Ureter (tissue), 1 donor: ENCODE results near the gene SEMA5A. TPM values are rescaled to one million over a fixed set of nuclear protein-coding genes. Genes with fewer than 3 reads are reported as not detected.
A peak's percentile ranks its signal among the peaks of the same experiment; 100 is the strongest.

Source experiments
- DNase-seq: peaks from one replicate; pipeline ENCODE4 v3.0.0-alpha.2; 2020; ENCODE audit warnings: low spot score
- total RNA-seq: library from RNA; stranded (reverse); gene quantifications from one replicate; pipeline ENCODE4 v1.2.4, GENCODE V29; 2023
- donor health status: DM: yes; HTN: yes; CAD: no.

SEMA5A gene, protein sequence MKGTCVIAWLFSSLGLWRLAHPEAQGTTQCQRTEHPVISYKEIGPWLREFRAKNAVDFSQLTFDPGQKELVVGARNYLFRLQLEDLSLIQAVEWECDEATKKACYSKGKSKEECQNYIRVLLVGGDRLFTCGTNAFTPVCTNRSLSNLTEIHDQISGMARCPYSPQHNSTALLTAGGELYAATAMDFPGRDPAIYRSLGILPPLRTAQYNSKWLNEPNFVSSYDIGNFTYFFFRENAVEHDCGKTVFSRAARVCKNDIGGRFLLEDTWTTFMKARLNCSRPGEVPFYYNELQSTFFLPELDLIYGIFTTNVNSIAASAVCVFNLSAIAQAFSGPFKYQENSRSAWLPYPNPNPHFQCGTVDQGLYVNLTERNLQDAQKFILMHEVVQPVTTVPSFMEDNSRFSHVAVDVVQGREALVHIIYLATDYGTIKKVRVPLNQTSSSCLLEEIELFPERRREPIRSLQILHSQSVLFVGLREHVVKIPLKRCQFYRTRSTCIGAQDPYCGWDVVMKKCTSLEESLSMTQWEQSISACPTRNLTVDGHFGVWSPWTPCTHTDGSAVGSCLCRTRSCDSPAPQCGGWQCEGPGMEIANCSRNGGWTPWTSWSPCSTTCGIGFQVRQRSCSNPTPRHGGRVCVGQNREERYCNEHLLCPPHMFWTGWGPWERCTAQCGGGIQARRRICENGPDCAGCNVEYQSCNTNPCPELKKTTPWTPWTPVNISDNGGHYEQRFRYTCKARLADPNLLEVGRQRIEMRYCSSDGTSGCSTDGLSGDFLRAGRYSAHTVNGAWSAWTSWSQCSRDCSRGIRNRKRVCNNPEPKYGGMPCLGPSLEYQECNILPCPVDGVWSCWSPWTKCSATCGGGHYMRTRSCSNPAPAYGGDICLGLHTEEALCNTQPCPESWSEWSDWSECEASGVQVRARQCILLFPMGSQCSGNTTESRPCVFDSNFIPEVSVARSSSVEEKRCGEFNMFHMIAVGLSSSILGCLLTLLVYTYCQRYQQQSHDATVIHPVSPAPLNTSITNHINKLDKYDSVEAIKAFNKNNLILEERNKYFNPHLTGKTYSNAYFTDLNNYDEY
- total RNA-seq, result 57.0 TPM

DNA sequence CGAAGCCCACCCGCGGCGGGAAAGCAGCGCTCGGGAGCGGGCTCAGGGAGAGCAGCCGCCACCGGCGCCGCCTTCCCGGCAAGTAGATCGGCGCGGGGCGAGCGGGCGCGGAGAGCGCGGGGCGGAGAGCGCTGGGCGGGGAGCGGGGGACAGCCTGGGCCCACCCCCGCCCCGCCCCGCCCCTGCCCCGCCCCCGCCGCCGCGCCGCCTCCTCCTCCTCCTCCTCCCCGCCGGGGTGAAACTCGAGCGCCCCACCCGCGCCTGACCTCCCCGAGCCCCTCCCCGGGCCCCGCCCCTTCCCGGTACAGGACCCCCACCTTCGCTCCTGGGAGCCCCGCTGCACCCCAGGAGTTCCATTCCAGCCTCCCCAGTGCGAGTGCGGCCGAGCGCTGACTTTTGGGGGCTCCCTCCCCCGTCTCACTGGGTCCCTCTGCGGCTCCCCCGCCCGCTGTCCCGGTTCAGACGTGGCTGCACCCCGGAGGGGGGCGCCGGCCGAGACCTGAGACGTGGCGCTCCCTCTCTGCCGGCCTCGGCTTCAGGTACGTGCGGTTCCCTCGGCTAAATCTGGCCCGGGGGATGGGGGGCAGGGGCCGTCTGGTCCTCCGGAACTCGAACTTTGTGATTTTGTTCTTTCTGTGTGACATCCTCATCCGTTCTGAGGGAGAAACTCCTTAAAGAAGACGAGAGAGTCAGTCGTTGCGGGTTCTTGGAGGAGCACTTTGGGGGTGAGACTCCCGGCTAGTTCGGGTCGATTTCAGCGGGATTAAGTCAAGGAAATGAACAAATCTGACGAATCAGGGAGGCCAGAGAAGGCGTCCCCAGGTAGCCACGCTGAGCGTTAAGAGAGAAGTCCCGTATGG is at the start of gene SEMA5A:
SEMA5A (minus strand) TSS at position 84 of the 860 bp plus-strand sequence. CDS start 166,129 bp downstream, outside the sequence.
- peak; percentile 90 for DNase-seq

DNA sequence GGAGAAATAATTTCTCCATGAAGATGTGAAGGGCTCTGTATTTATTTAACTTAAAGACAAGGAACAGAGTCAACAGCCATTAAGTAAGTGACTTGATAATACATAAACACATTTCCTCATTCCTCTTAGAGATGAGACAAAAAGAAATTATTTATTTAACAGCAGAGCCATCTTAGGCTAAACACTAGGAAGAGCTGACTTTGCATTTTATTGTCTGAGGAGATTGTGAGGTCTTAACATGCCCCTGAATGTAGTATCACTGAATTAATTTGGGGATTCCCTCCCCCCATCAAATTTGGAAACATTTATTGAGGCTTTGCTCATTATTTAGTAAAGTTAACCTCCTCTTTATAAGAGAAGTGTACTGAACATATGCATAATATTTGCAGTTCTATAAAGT is 49.0 kb upstream of the SEMA5A start:
- no peak for DNase-seq

DNA sequence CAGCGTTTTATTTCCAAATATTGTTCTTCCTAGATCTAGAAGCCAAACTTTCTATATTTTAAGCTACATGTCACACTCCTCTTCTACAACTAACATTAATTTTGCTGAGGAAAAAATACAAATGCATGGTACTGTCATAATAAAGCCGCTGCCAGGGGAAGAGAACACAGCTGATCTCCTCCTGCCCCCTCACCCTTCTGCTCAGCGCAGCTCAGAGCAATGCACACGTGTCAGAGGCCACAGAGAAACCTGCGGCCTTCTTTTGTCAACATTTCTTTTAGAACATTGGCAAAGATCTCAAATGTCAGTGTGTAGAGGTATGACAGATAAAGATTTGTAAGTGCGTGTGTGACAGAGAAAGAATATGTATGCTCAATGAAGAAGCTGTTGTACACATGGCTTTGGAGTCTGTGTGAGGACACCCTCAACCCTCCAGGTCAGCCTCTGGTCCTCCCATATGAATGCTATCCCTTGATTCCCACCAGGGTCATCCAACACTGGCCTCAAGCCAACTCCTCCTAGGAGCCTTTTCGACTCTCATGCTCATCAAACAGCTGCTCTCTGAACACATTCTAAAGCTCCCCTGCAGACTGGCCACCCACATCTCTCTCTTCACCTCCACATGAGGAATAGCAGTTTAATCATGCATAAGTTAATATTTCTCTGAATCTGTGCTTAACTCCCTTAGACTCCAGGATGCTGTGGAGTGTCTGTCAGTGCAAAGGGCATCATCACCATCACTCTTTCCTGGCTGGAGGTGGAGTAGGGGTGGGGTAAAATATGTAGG is 43.4 kb upstream of the SEMA5A start:
- DNase-seq, result no peak

DNA sequence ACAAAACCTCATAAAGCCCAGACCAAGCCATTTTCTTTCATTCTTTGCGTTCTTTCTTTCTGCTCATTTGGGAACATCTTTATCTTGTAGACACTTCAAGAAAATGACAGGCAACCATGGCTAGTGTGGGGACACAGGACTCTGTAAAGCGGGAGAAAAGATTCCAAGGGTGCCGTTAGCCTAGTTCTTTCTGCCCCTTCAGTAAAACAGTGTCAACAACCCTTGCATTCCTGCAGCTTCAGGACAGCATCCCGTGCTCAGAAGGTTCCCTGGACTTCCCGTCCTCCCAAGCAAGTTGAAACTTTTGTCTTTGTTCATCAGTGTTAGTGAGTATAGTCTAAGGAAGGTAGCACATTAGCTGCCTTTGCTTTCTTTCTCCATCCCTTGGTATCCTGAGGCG is 42.4 kb upstream of the SEMA5A start:
- DNase-seq, result no peak

DNA sequence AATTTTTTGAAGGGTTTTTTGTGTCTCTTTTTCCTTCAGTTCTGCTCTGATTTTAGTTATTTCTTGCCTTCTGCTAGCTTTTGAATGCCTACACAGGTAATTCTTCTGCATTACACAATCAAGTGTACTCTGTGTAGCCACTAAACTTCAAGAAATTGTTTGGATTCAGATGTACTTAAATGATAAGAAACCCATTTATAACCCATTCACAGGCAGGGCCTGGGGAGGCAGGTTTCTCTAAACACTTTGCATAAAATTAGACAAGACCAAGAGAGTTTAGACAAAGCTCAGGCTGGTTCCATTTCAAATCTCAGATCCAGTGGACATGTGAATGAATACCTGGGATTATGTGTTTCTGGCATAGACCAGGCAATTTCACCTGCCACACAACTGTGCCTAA is 41.3 kb upstream of the SEMA5A start:
- no peak for DNase-seq

DNA sequence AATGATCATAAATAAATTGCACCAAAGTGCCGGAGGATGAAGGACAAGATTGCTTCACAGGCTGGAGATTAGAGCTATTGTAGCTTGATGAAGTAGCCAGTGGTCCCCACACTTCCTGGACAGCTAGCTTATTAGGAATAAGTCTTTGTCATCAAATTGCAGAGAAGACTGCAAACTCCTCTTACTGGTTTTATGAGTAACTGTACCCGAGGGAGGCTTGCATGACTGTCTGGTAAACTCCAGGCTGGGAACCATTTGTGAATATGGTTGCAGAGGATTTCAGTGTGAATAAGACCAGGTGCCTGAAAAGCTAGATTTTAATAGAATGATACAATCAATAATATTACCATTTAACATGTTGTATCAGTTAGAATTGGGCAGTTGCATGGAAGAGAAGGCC is 36.5 kb upstream of the SEMA5A start:
- no peak for DNase-seq

DNA sequence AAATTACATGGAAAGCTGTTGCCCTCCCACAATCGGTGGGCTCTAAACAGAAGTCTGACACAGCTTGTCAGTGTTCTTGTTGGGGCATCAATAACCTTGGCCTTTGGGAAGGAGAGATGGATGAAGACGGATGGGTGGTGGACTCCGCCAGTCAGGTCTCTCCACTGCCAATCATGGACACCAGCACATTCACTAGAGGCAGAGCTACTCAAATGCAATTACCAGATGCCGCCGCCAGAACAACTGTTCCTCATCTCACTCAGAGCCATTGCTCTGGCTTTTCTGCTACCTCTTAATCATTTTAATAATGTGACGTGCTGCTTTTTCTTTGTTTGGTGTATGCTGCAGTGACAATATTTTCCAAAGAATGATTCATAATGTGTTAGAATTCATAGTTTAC is 27.9 kb upstream of the SEMA5A start:
- no peak for DNase-seq

DNA sequence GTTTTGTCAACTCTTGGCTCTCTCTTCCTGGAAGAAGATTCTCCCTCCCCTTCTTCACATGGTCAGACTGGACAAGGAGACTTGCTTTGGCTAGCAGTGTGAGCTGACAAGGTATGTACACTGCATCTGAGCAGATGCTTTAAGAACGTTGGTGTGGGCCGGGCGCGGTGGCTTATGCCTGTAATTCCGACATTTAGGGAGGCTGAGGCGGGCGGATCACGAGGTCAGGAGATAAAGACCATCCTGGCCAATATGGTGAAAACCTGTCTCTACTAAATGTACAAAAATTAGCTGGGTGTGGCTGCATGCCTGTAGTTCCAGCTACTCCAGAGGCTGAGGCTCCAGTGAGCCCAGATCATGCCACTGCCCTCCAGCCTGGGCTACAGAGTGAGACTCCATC is 26.4 kb upstream of the SEMA5A start:
- no peak for DNase-seq

DNA sequence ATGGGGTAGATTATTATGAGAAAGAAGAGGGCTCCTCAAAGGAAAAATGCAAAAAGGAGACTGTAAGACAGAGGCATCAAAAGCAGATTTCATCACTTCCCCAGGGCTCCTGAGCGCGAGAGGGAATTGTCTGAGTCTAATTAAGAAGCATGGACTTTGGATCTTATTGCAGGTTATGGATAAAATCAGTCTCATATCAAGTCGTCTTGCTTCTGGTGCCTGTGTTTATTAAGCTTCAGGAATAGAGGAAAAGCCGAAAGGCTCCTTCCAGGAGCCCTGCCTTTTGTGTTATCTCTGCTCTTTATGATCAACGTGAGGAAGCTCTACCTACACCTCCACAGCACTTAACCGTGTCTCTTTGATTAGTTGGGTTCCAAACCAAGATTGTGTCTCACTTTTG is 25.0 kb upstream of the SEMA5A start:
- DNase-seq, result no peak

DNA sequence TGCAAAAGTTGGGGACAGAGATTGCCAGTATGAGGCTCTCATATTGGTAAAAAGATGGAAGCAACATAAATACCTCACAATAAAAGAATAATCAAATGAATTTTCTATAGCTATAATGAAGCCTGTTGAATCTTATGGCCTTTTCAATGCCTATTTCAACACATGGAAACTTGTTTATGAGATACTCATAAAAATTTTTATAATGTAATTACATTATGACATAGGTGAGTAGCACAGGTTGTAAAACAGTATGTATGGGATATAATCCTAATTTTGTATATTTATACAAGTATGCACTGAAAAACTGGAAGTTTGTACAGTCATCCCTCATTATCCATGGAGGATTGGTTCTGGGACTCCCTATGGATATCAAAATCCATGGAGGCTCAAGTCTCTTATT is 21.2 kb upstream of the SEMA5A start:
- DNase-seq, result no peak

DNA sequence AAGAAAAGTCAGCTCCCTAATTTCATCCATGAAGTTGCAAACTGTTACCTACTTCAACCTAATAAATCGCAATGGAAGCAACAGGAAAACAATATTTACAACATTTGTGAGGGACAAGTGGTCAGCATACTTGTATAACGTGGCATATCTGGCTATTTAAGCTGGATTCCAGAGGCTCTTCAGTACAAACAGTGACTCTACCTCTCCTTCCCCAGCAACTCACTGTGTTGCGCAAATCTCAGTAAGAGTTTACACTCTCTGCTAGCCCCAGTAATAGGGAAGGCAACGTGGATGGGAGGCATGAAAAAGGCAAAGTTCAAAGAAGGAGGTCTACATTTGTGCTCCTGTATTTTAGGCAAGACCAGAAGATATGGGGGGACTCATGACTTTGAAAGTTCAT is 18.9 kb upstream of the SEMA5A start:
- DNase-seq, result no peak

DNA sequence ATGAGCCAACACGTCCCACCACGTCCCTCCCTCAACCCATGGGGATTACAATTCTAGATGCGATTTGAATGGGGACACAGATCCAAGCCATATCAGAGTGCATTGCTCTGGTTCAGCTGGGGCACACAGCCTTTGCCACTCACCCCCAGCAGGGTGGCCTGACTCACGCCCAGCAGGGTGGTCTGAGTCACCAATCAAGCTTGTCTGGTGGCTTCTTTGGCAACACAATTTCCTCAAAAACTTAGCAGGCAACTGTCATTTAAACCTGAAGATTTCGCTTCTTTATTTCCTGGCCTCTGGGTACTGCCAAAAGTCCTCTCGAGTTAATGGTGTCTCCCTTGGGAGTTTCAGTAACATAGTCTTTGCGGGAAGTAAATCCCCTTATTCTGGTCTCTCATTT is 16.3 kb upstream of the SEMA5A start:
- DNase-seq, result peak; percentile 48

DNA sequence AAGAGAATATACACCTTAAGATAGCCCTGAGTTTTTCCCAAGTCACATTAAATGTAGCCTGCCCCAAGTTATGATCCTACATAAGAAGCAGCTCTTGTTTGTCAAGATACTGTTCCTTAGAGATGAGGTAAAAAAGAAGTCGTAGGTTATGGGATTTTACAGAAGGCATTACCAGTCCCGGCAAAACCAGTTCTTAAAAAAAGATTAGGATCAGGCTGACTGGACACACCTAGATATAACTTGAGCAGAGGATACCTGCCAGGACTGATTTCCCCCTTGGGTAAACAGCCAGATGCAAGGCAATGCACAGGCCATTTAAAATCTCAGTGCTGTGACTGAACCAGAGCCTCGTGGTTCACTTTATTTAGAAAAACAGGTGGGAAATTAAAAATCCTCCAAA is 14.1 kb upstream of the SEMA5A start:
- DNase-seq, result no peak

DNA sequence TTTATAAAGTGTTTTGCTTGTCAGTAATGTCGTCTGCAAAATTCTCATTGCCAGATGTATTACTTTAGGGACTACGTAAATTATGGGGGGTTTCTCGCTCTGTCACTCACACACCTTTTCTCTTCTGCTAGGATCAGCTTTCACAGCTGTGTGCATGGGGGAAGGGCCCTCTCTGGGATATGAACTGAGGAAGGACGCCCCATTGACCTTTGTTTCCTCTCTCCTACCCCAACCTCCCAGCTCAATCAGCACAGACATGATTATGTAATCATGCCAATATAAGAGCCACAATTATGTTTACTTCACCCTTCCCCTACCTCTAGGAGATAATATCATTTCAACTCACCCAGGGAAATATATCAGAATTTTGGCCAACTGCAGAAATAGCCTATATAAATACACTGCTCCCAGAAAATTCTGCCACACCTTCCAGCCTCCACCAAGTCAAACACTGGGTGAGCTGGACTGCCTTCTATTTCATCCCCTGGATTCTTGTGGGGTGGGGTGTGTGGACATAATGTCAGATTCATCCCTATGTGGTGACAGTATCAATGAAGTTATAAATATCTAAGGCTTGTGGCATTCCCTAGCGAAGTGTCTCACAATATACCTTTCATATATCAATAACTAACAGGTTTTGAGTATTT is 12.6 kb upstream of the SEMA5A start:
- DNase-seq, result no peak

DNA sequence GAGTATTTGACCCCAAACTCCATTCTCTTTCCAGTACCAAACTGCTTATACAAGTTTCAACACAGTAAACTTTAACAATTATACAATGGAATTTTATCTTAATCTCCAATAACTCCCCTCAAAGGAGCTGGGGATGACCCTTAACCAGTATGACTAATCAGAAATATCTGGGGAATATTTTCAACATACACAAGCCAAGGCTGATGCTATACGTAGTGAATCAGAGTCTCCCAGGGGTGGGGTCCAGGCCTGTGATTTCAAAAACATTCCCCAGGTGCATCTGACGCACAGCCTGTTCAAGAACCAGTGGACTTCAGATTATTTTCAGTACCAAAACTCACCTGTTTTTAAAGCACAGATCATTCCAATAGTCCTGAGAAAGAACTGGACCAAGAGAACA is 11.8 kb upstream of the SEMA5A start:
- DNase-seq, result no peak

DNA sequence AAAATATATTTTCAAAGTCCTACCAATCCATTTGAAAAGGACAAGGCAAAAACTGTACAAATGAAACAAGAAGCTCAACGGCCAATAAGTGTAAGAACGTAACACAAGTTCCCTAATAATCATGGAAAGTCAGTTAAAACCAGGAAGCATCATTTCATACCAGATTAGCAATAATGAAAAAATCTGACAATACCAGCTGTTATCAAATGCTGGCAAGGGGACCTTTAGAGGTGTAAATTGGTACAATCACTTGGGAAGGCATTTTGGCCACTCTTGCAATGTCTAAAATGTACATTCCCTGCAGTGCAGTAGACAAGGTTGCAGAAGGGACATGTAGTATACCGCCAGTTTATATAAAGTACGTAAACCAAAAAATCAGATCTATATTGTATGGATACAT is 10.1 kb upstream of the SEMA5A start:
- DNase-seq, result no peak

DNA sequence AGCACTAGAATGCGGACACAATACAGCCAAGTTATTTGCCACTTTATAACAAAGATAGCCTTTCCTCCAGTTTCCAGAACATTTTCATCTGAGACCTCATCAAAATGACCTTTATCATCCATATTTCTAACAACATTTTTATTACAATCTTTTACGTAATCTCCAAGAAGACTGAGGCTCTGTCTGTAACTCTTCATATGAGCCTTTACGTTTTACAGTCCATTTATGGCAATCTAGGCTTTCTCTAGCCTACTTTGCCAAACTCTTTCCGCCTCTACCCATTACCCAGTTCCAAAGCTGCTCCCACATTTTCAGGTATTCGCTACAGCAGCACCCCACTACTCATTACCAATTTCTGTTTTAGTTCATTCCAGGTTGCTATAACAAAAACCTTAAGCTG is 8.2 kb upstream of the SEMA5A start:
- DNase-seq, result no peak

DNA sequence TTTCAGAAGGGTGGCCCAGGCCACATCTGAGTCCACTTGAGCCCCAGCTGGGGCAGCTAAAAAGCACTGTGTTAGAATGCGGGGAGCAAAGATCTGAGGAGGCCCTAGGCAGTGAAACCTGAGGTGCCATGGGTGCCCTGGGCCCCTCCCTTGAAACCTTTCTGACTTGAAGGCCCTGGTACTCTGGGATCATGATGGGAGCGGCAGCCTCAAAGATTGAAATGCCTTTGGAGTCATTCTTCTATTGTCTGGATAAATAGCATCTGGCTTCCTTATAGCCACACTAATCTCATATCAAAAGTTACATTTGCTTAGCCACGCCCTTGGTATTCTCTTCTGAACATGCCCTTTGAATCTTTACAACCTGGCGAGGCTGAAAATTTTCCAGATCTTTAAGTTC is 7.7 kb upstream of the SEMA5A start:
- no peak for DNase-seq

DNA sequence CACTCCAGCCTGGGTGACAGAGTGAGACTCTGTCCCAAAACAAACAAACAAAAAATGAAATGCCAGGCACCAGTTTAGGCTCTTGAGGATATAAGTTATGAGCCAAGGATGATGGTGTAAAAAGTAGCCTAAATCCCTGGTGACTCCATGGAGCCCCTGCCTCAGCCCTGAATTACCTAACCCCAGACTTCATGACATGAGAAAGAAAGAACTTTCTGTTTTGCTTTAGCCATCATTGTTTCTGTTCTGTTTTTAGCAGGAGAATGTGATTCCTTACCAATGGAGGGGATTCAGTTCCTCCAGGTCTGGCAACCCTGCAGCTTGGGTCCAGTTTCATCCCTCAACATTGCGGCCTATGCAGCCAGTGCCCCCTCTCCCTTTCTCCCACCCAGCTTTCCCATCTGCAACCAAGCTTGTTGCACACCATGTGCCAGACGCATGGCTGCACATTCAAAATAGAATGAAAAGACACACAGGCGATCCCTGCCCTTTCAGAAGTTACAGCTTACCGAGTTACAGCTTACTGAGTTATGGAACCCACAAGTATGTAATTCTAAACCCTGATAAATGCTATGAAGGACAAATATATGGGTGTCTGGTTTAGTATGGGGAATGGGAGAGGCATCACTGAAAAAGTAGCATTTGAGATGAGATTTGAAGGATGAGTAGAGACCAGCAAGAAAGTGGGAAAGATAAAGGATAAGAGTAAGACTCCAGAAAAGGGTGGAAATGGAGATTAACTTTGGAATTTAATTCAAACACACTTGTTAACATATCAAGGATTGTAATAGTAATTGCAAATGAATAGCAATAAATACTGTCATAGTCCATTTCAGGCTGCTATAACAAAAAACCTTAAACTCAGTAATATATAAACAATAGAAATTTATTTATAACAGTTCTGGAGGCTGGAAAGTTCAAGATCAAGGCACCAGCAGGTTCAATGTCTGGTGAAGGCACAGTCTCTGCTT is 6.0 kb upstream of the SEMA5A start:
- DNase-seq, result no peak
